GM12875 (cell line): ENCODE data around the gene BOLL.

Source experiments
- H3K4me3 ChIP-seq: one replicate; pipeline ENCODE4 v1.5.1; 2011; ENCODE audit warnings: low read depth, low read length, control low read depth
- TF ChIP-seq, protein P1 (sequence below): IDR thresholded peaks from 2 replicates; pipeline ENCODE4 v1.5.1; 2011; ENCODE audit warnings: low read depth, mild to moderate bottlenecking, control low read depth, inconsistent platforms, low read length, moderate library complexity, borderline replicate concordance; ENCODE audit not compliant: insufficient read depth

The BOLL gene

DNA sequence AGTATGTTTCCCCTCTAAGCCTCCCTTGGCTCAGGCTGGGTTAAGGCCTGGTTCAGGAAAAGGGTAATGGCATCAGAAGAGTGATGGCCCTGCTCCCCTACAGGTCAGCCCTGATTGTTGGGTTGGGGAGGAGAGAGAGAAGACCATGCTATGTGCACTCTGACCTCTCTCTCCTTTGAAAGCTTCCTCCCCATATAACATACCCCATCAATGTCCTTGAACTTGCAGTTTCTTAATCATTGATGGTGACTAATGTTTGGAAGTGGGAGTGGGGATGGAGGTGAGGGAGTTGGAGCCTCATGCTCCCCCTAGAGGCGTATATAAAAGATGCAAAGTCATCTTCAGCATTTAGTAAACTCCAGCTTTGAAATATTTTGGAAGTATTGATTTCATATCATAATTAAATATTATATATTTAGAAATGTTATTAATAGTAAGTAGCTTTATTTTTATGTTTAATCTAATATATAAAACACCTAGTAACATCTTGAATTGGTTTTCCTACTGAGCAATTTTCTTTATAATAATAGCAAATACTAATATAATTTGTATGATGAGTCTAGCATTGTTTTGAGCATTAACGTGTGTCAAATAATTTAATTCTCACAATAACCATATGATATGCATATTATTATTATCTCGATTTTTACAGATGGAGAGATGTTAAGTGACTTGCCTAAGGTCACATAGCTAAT, 28.1 kb upstream of the BOLL start:
- TF ChIP-seq, protein P1, sequence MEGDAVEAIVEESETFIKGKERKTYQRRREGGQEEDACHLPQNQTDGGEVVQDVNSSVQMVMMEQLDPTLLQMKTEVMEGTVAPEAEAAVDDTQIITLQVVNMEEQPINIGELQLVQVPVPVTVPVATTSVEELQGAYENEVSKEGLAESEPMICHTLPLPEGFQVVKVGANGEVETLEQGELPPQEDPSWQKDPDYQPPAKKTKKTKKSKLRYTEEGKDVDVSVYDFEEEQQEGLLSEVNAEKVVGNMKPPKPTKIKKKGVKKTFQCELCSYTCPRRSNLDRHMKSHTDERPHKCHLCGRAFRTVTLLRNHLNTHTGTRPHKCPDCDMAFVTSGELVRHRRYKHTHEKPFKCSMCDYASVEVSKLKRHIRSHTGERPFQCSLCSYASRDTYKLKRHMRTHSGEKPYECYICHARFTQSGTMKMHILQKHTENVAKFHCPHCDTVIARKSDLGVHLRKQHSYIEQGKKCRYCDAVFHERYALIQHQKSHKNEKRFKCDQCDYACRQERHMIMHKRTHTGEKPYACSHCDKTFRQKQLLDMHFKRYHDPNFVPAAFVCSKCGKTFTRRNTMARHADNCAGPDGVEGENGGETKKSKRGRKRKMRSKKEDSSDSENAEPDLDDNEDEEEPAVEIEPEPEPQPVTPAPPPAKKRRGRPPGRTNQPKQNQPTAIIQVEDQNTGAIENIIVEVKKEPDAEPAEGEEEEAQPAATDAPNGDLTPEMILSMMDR: peak; percentile 50; the same call in 1 of the 2 replicates
- H3K4me3 ChIP-seq: no peak overlapping the region

GRCh38 chr2:197810491-197810890, 25.4 kb upstream of the BOLL start:
- H3K4me3 ChIP-seq: no peak overlapping the region
- TF ChIP-seq, protein P1: no peak

GRCh38 chr2:197810016-197810415, 24.9 kb upstream of the BOLL start:
- TF ChIP-seq, protein P1: no peak
- H3K4me3 ChIP-seq: no peak overlapping the region

DNA sequence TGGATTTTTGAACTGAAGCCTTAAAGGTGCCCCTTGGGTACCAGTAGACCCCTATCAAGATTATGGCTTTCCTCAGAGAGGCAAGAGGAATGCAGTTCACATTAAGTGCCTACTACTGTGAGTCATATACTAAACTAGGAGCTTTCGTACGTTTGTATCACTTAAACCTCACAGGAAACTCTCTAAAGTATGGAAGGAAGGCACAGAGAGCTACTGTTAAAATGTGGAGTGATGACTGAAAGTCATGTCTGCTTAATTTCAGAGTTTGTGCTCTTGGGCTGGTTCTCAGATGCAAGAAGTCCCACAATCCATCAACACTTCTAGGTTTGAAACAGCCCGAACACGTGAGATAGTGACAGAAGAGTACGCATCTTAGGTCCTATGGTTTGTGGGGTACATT, 23.9 kb upstream of the BOLL start:
- TF ChIP-seq, protein P1: no peak
- H3K4me3 ChIP-seq: no peak overlapping the region

DNA sequence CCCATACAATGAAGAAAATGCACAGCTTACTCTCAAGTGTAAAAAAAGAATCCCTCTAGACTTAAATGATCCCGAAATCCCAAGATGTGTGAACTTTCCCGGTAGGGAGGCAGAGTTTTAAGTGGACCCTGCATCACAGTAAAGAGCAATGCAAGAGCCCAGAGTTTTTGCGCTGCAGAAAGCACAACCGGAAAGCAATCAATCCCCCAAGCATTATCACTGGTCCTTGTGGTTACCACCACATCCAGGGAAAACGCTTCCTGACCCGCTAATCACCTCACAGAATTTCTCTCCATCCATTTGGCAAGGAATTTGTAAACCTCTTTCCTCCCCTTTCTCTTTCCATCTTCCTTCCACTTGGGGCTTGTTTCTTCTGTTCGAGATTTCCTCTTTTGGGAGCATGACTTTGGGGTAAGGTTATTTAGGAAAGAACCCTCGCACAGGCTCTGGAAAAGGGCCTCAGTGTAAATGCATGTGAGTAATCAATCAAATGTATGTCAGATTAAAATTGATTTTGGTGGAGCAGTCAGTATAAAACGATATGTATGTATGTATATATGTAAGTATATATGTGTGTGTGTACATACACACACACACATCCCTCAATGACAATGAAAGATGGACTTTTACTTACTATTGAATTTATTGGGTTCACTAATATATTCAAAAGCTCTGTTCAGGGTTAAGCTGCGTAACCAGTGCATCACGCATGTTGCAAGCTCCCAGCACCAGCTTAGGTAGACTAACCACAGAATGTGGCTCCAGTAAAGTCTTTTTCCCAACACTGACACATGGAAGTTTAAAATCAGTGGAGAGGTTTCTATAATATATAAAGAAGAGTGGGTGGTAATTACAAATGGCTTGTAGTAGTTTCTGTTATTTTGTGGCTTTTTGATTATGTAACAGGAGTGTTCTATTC, 20.9 kb upstream of the BOLL start:
- TF ChIP-seq, protein P1: no peak
- H3K4me3 ChIP-seq: no peak overlapping the region

DNA sequence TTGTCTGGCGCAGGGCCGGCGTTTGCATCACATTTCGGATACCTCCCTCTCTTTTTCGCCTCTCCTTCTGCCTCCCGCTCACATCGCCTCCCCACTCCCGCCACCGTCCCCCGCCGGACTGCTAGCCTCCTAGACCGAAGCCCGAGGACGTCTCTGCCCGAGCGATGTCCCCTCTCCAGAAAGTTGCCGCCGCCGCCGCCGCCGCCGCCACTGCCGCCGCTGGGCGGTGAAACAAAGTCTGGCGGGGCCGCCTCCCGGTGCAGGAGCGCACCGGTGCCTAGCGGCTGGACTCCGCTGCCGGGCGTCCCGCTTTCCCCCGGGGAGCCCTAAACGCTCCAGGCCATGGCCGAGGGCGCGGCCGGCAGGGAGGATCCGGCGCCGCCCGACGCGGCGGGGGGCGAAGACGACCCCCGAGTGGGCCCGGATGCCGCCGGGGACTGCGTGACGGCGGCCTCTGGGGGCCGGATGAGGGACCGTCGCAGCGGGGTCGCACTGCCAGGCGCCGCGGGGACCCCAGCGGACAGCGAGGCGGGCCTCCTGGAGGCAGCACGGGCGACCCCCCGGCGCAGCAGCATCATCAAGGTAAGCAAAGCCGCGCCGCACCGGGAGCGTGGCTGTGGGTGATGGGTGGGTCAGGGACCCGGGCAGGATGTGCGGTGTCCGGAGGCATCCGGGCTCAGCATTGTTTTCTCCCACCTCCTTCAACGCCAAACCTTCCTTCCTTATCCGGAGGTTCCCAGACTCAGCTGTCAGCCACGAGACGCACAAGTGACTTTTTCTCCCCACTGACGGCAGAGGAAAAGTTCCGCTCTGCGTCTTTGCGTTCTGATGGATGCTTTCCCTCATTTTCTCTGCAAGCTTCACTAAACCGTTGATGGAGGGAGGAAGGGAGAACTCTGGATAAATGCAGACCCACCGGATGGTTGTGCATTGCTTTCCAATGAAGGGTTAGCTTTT, 19.9 kb upstream of the BOLL start:
- TF ChIP-seq, protein P1: no peak; the same call in 1 of the 2 replicates
- H3K4me3 ChIP-seq: peak overlapping the region; percentile 67
